Breast epithelium (tissue), 4 donors: ENCODE data around the gene TMEM86A. TPM values are rescaled to one million over a fixed set of nuclear protein-coding genes. Genes with fewer than 3 reads are reported as not detected.

Source experiments
- DNase-seq, 2 donors: peaks; one replicate each; pipeline ENCODE4 v3.0.0-alpha.2; 2019; ENCODE audit warnings: low spot score in 2 of 2
- H3K27ac ChIP-seq, 2 donors: fragments of 200-600 bp; sonication (generic) in 1 of 2; one replicate each; pipeline ENCODE4 v1.5.1; 2016 to 2019; ENCODE audit warnings: mild to moderate bottlenecking in 1 of 2
- H3K27me3 ChIP-seq, 2 donors: fragments of 200-600 bp; sonication (generic) in 1 of 2; one replicate each; pipeline versions ENCODE4 v1.5.1 to v1.6.0; 2017 to 2019; ENCODE audit warnings: control low read depth in 1 of 2, mild to moderate bottlenecking in 1 of 2
- H3K36me3 ChIP-seq: fragments of 200-600 bp; one replicate; pipeline ENCODE4 v1.5.1; 2019
- H3K4me1 ChIP-seq, 2 donors: fragments of 200-600 bp; sonication (generic); one replicate each; pipeline ENCODE4 v1.5.1; 2016 to 2019; ENCODE audit warnings: control low read depth in 1 of 2
- H3K4me3 ChIP-seq, 3 donors: fragments of 200-600 bp; sonication (generic); 1 replicate in 2 of 3; 2 replicates in 1 of 3; pipeline ENCODE4 v1.5.1; 2016 to 2019; ENCODE audit warnings: mild to moderate bottlenecking in 3 of 3, moderate library complexity in 2 of 3
- H3K9me3 ChIP-seq, 2 donors: fragments of 200-600 bp; sonication (generic) in 1 of 2; one replicate each; pipeline ENCODE4 v1.5.1; 2016 to 2019; ENCODE audit warnings: control low read depth in 1 of 2
- CTCF ChIP-seq, 3 donors: fragments of 450-650 bp; IDR thresholded peaks; one replicate each; pipeline ENCODE4 v1.5.1; 2016 to 2017; ENCODE audit warnings: antibody characterized with exemption in 3 of 3, mild to moderate bottlenecking in 3 of 3, moderate library complexity in 3 of 3
- POLR2A ChIP-seq: fragments of 450-650 bp; IDR thresholded peaks from one replicate; pipeline ENCODE4 v1.6.1; 2016; ENCODE audit warnings: antibody characterized with exemption, mild to moderate bottlenecking, moderate library complexity
- POLR2AphosphoS5 ChIP-seq, 3 donors: sonication (generic); formaldehyde crosslinking; IDR thresholded peaks; one replicate each; pipeline ENCODE4 v1.6.1; 2017; ENCODE audit warnings: antibody characterized with exemption in 3 of 3
- intact Hi-C: fragments of 100-400 bp; cut with DNase I; formaldehyde crosslinking; loops from one replicate; pipeline ENCODE4 v1.15.1; 2023; ENCODE audit warnings: low total_unique reads
- total RNA-seq, 3 donors: library from RNA; depleted of rRNA; stranded (reverse); fragments of >200 nt; gene quantifications; one replicate each; pipeline ENCODE4 v1.1.0, GENCODE V29; 2016

The TMEM86A gene
- total RNA-seq, 3 donors from 2014 or later, result 9.9 to 16.7 (median 12.7) TPM

DNA sequence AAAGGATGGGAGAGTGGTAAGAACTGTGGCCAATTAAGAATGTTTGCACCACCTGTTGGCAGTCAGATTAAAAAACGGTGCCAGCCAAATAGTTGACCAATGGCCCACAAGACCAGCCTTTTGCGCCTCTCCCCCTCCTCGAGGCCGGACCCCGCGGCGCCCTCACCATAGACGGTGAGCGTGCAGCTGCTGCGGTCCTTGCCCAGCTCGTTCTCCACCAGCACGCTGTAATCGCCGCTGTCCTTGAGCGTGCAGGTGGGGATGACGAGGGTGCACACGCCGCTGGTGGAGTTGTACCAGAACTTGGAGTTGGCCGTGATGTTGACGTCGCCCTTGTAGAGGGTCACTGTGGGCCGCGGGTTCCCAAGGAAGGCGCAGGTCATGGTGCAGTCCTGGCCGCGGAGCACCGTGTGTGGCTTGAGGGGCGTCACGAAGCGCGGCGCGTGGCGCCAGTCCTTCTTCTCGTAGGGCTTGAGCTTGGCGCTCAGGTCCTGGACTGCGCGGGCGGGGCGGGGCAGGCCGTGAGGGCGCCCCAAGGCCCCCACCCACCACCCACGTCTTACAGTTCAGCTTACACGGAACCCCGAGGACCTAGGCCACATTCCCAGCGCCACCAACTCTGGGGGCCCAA, 7.2 kb downstream of the TMEM86A start:
- peak; percentile 6 for TF ChIP-seq POLR2A
- TF ChIP-seq POLR2AphosphoS5 (IDR thresholded peaks at IDR 0.05), result peak in 2 of 3 donors; percentile 23 to 29
- no peak for TF ChIP-seq CTCF (IDR thresholded peaks at IDR 0.05)
- H3K36me3 ChIP-seq, result no peaks in the 10 kb centered on the region
- no peaks in the 10 kb centered on the region for H3K27me3 ChIP-seq
- peak in 1 of 2 donors; percentile 52 for DNase-seq
- peak overlapping the region; percentile 94 for H3K27ac ChIP-seq
- peaks cover under 1 to 4% of the 10 kb centered on the region in 2 donors for H3K4me1 ChIP-seq
- intact Hi-C loops, result no loop called here
- peak overlapping the region; percentile 55 to 86 (median 64) for H3K4me3 ChIP-seq
- no peaks in the 10 kb centered on the region for H3K9me3 ChIP-seq

- peak; percentile 67 to 74 for DNase-seq
- intact Hi-C loops, result no loop called here
These were observed 8.0 kb downstream of the TMEM86A start for GRCh38 chr11:18706330-18707243.

GRCh38 chr11:18707811-18708340, 9.3 kb downstream of the TMEM86A start:
- intact Hi-C loops, result no loop called here

More at GRCh38 chr11:18706330-18707243, 8.0 kb downstream of the TMEM86A start:
- Histone ChIP-seq H3K9me3 (no peaks in the 10 kb centered on the region), H3K4me1 (peaks cover 0 to 4% of the 10 kb centered on the region in 2 donors), H3K27ac (peak overlapping the region; percentile 94), H3K4me3 (peak overlapping the region; percentile 55 to 86 (median 64)), H3K36me3 (no peaks in the 10 kb centered on the region), H3K27me3 (no peaks in the 10 kb centered on the region)
- TF ChIP-seq POLR2A, result peak; percentile 4
- no peak for TF ChIP-seq CTCF (IDR thresholded peaks at IDR 0.05)
- TF ChIP-seq POLR2AphosphoS5 (IDR thresholded peaks at IDR 0.05), result peak in 1 of 3 donors; percentile 56

DNA sequence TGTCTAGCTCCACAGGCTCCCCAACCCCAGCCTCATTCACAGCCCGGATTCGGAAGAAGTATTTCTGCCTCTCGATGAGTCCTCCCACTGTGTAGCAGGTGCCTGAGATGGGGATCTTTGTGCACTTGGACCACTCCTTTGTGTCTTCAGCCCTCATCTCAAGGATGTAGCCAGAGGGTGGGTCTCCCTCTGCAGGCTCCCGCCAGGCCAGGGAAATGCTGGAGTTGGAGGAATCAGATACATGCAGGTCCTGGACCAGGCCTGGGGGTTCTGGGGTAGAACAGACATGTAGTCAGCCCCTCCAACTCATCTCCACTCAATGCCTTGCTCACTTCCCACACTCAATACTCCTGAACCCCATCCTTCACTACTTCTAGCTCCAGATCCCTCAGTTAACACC, 10.8 kb downstream of the TMEM86A start:
- Histone ChIP-seq H3K36me3 (no peaks in the 10 kb centered on the region), H3K27me3 (no peaks in the 10 kb centered on the region), H3K4me1 (peaks cover 0 to 4% of the 10 kb centered on the region in 2 donors), H3K9me3 (no peaks in the 10 kb centered on the region), H3K4me3 (no peak overlapping the region), H3K27ac (no peak overlapping the region)
- TF ChIP-seq POLR2A (no peak), POLR2AphosphoS5 (IDR thresholded peaks at IDR 0.05) (no peak), CTCF (IDR thresholded peaks at IDR 0.05) (no peak)
- peak in 1 of 2 donors; percentile 30 for DNase-seq
- intact Hi-C loops, result no loop called here

More at GRCh38 chr11:18707811-18708340, 9.3 kb downstream of the TMEM86A start:
- DNase-seq, result peak in 1 of 2 donors; percentile 47
- no peaks in the 10 kb centered on the region for H3K9me3 ChIP-seq
- no peak overlapping the region for H3K27ac ChIP-seq
- no peak overlapping the region for H3K4me3 ChIP-seq
- TF ChIP-seq POLR2AphosphoS5 (IDR thresholded peaks at IDR 0.05), result no peak
- no peak for TF ChIP-seq CTCF (IDR thresholded peaks at IDR 0.05)
- TF ChIP-seq POLR2A, result no peak
- no peaks in the 10 kb centered on the region for H3K36me3 ChIP-seq
- no peaks in the 10 kb centered on the region for H3K27me3 ChIP-seq
- peaks cover 0 to 4% of the 10 kb centered on the region in 2 donors for H3K4me1 ChIP-seq
